GM18870 (cell line): Measurements from ENCODE around the gene TBC1D21.

Experiments used
- ATAC-seq: cut with Tn5 transposase; IDR thresholded peaks from one replicate; pipeline ENCODE4 v1.9.1; 2021; ENCODE audit warnings: moderate library complexity; ENCODE audit not compliant: unreplicated experiment

TBC1D21 gene

DNA sequence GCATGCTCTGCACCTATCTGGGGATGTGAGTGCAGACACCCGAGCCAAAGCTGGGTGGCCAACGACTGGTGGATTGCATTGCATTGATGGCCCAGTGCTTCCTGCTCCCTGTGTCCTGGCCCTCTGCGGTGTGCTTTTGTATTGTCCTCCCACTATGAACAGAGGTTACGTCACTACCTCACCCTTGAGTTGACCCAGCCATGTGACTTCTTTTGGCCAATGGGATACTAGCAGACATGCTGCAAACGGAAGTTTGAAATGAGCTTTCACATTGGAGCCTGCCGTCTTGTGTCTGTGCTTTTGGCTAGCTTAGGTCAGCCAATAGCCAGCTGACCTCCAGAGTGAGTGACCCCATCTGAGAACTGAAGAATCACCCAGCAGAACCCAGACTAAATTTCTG lies 15.3 kb upstream of the TBC1D21 start:
- ATAC-seq = no peak

DNA sequence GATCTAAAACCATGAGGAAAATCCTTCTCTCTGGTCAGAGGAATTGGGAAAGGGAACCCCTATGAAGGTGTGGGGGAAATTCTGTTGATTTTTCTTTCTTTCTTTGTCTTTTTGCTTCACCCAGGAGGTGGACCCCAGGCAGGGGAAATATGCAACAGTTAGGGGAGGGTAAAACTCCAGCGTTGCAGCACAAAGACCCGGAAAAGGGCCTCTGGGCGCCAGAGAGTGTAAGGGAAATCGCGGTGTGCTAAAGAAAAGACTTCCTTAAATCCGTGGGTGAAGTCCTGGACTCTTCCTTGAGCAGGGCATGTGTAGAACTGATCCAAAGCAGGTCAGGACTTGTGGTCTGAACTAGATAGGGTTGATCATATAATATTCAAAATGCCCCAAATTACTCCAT lies 11.1 kb upstream of the TBC1D21 start:
- ATAC-seq = no peak

DNA sequence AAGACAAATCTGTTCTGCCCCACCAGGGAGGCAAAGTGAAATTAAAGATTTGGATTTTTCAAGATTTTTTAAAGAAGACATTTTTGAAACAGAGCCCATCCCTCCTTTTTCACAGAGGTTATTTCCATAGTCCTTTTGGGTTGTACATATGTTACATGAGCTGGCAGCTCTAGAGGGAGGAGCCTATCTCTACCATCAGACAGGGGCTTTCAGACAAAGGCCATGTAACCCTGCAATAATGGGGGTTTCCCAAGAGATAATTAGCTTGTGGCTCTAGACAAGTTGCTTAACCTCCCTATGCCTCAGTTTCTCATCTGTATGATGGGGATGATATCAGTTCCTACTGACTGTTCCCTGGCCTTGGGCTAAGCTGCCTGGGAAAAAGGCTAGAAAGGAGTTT lies 8.0 kb upstream of the TBC1D21 start:
- no peak for ATAC-seq

DNA sequence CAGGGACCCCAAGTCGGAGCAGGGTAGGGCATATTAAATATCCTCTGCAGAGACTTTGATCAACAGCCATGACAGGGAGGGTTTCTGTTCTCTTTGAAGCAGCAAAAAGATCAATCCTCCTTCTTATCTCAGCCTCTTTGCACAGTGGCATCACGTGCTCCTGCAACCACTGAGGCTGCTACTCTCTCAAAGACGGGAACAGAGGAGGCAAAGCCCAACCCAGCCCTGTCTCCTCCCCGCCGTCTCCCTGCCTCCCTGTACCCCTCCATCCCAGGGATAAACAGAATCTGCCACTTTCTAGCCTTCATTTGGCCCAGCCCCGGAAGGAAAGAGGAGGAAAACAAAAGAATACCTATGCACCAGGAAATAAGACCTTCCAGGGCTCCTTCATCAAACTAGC lies 7.5 kb upstream of the TBC1D21 start:
- no peak for ATAC-seq

DNA sequence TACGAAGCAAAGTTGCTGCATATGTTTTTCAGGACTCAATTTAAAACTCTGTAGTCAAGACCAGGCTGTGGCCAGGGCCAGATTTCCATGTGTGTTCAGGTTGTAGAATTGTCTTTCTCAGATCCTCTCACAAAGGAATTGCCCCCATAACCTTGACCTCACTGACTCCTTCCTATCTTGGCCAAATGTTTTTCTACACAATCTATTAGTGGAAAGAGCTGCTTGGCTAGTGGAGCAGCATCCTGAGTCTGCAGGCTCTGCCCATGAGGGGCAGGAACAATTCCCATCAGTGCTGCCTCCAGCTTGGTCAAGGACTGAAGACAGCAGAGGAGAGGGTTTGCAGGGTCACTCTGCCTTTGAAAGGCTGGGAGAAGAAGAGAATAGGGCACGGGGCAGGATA lies 6.9 kb upstream of the TBC1D21 start:
- no peak for ATAC-seq

DNA sequence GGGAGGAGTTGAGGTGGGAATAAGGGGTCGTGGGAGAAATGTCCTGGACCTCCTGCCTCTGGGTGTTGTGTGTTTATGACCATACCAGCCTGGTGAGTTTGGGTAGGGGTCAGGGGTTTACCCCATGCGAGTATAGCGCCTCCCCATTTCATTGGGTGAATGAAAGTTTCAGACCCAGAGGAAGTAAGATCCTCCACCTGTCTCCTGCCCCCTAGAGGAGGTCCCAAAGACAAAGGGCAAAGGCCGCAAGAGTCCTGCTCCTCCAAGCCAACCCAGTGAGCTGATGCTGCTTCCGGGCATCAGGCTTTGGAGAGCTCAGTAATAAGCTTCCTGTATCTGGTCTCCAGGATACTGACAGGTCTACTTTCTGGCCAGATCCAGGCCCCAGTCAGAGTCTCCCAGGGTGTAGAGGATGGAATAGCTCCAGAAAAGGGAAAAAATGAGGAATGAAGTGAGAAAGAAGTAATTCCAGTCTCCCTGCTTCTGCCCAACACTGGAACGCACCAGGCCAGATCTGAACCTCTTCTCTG lies 6.4 kb upstream of the TBC1D21 start:
- ATAC-seq = no peak

DNA sequence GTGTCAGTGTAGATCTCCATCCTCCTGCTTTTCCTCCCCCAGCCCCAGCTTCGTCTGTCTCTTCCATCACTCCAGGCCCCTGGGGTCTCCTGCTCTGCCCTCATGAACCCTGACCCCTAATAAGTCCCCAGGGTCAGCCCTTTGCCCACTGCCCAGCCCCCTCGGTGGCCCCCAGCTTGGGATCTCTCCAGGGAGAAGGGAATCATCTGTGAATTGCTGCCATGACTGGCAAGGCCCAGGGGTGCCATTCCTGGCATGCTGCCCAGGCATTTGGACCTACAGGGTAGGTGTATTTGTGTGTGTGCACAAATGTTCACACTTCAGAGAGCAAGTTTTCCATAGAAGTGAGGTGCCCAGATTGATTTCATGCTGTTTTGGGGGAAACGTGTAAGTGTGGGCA lies 5.9 kb upstream of the TBC1D21 start:
- ATAC-seq = no peak

DNA sequence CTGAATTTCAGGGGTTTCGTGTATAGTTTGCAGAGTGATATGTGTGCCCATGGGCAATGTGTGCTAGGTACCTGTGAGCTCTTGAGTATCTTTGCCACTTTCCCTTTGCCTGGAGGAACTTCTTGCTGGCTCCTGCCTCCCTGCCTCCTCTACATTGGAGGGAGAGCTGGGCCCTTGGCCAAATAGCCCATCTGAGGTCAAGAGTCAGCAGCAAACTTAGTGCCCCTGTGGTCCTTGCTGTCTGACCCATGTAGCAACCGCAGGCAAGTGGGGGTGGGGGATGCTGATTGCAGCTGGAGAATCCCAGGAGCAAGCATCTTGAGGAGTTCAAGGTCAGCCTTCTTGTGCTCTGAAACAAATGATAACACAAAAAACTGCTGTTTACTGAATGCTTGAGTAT lies 5.4 kb upstream of the TBC1D21 start:
- no peak for ATAC-seq

DNA sequence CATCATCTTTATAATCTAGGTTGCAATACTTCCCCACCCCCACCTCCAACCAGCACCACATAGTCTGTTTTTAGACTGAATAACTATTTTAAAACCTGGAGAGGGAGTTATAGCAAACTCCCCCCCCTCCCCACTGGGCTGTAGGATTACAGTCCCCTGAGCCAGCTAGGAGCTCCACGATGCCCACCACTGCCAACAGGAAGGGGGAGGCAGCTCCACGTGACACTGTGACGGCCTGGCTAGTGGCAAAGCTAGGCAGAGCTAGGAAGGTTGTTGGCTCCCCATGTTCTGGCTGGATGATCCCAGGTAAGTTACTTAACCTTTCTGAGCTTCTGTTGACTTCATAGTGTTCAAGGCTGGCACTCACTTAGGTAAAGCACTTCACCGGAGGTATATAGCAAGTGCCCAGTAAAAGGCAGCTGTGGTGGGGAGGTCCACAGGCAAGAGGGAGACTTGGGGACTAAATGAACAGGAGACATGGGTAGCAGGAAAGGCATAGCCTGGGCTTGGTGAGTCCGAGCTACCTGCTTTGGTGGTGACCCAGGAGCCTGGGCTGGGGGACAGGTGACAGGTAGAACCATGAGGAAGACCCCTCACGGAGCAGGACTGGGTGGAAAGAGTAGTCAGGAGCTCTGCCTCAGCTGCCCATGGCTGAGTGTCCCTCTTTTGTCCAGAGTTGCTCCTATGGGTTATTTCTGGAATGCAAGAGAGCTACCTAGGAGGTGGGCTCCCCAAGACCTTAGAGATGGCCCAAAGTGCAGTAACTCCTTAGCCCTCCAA lies 4.0 kb upstream of the TBC1D21 start:
- no peak for ATAC-seq

DNA sequence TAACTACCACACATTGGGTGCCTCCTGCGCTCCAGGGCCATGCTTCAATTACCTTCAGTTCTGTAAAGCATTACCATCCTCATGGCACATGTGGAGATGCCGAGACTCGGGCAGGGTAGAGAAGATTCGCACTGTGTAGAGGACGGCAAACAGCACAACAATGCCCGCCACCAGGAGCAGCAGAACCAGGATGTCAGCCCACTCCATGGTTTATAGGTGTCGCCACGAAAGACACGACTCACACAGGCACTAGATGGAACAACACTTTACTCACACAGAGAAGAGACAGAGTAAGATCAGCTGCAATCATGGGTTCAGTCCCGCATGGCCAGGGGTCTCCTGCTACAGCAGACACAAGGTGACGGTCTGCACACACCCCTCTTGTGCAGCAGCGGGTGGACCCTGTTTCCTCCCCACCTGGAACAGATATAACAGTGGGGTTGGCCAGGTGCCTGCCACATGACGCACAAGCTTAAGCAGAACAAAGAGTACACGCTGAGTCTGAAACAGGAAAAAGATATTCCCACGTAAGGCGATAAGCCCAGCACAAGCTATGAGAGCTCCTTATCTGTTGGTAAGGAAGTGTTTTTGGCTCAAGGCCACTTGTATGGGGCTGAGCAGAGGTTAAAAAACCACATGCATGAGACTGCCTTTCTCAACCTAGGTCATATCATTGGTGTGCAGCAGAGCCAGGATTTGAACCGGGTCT lies 2.5 kb upstream of the TBC1D21 start:
- no peak for ATAC-seq

DNA sequence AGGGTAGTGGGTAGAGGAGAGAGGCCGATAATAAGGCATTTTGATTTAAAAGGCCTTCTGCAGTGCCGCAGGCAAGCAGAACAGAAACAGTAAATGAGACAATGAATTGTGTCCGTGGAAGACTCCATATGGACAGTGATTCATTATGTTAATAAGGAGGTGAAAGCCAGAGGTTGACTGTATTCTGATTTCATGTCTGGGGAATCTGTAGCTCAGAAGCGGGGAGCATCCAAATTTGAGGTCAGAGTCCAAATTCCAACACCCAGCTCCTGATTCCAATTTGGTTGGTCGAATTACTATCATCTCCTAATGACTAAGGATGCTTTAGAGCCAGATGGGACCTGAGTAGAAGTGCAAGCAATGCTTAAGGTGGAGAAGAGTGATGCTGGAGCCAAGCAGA lies 1.0 kb upstream of the TBC1D21 start:
- ATAC-seq = no peak

DNA sequence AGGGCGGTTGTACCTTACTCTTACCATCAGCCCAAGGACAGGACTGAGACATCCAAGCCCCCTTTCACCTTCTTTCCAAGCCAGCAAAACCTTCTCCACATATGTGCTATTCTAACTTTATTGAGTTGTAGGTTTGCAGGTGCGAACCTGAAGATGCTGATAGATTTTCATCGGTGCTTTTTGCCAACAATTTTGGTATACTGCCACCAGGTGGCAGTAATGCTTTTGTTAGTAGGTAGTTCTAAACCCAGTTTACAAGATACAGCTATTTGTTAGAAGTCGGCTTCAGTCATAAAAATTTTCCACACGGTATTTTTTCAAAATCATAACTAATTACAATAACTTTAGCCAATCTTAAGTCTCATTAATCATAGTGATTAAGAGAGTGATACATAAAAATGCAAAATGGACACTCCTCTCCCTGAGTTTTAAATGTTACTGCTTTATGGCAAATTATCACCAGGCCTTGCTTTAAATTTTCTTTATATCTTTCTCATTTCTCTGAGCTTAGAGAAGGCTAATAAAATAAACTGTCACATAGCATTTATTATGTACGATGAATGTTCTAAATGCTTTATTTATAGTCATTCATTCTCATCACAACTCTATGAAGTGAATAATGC lies 636 bp downstream of the TBC1D21 start:
- ATAC-seq = no peak

DNA sequence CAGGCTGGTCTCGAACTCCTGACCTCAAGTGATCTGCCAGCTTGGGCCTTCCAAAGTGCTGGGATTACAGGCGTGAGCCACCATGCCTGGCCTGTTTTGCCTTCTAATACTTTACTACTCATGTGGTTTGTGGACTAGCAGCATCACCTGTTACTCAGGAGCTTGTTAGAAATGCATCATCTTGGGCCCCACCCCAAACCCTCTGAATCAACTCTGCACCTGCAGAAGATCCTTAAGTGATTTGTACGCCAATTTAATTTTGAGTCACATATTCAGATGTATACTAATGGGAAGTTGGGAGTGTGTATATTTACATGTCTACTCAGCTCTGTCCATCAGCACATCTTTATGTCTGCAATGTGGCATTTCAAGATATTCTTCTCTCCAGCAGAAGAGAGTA lies 6.1 kb downstream of the TBC1D21 start:
- no peak for ATAC-seq

DNA sequence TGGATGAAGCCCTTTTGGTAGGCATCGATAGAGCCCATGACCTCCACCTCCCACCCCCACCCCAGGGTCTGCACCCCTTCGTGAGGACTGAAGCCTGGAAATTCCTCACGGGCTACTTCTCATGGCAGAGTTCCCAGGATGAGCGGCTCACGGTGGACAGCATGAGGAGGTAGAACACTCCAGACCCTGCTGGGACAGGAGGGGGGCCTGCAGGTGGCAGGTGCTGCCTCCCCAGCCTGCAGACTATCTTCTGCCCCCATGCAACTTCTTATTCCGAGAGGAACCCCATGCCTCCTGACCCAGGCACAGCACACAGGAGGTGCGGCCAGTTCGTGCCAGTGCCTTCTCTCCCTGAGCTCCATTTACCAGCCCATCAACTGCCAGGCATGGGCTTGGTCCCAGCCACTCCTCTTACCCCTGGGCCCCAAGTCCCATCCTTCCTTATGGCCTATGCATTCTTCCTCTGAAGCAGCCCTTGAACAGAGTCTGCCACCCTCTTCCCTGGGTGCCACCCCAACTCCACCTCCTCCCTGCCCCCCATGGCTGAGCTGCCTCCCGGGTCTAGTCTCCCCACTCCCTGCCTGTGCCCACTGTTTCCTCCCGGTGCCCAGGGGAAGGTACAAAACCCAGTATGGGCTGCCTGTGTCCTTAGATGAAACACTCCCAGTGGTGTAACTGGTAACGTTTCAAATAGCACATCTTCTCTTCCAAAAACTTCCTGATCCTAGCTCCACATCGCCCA lies 8.4 kb downstream of the TBC1D21 start:
- no peak for ATAC-seq

DNA sequence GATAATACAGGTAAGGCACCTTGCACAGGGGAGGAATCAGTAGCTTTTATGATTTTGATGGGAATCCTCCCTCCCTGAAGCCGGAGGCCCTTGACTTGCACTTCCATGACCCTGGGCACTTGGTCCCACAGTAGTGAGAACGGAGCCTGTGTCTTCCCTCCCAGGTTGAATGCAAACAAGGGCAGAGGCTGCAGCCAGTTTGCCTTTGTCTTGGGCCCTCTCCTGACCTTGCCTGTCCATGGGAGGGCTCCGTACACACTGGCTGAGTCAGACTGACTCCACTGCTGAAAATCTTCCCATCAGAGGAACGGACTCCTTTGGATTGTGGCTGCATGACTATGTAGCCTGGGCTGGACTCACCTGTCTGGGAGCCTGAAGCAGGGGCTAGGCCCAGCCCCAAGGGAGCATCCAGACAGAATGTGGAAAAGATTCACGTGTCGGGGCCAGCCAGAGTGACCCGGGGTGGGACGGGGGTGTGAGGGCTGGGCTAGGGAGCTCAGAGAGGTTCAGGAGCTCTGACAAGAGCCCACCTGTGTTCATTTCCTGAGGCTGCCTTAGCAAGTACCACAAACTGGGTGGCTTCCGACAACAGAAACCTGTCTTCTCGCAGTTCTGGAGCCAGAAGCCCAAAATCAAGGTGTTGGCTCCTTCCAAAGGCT lies 9.5 kb downstream of the TBC1D21 start:
- no peak for ATAC-seq

DNA sequence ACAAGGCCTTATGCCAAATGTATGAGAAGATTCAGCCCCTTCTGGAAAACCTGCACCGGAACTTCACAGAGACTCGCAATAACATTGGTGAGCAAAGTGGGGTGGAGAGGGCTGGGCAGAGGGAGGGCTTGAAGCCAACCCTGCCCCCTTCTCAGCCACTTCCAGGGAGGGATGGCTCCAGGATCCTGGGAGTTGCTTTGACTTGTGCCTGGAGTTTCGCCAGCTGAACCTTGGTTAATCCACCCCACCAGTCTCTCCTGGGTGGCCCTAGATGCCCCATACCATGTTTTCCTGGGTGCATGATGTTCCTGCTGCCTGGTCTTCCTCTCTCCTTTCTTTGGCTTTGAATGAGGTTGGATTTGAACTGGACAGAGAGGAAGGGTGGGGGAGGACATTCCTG lies 10.8 kb downstream of the TBC1D21 start:
- no peak for ATAC-seq

DNA sequence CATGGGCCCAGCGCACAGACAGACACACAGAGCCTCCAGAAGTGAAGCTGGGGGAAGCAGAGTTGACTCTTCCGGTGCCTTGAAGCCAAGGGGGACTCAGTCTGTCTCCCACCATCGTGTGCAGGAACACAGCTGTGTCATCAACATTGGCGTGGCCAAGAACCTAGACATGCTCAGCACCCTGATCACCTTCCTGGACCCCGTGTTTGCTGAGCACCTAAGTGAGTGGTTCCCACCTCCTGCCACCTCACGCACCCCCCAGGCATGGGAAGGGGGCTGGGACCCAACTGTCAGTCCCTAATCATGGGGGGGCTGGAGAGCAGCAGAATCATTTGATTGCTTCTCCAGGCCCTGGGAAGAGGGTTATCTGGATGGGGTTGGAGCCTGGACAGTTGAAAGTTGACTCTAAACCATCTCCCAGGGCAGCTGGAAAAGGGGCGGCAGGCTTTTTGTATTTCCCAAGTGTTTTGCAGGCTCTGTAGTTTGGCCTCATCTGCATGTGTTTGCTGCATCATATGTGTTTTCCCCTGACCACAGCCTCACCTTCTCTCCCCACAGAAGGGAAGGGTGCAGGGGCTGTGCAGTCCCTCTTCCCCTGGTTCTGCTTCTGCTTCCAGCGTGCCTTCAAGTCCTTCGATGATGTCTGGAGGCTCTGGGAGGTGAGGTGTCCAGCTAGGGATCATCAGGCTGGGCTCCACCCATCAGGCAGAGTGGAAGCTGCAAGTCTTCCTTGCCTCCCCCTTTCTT lies 12.8 kb downstream of the TBC1D21 start:
- no peak for ATAC-seq

DNA sequence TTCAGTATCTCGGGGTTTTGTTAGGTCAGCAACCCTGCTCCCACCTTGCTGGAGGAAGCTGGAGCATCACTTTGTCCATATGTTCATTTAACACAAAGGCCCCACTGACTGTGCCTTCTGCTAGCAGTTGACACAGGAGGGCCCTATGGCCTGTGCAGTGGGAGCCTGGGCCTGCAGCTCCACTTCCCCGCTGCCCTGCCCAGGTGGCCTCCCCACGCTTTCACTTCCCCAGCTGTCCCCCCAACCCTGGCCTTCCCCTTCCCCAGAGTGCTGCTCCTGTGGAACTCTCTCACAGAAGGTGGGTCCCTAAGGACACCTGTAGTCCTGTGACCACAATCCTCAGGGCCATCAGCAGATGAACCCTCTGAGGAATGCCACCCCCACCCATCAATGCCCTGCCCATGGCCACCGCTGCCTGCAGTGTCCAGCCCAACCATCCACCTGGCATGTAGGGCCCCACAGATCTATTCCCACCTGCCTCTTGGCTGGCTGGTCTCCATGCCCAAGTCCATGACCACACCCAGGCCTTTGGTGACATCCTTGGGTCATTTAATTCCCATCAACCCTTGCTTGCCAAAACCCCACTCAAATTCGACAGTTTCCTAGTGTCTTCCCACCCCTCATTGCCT lies 13.5 kb downstream of the TBC1D21 start:
- ATAC-seq = no peak

DNA sequence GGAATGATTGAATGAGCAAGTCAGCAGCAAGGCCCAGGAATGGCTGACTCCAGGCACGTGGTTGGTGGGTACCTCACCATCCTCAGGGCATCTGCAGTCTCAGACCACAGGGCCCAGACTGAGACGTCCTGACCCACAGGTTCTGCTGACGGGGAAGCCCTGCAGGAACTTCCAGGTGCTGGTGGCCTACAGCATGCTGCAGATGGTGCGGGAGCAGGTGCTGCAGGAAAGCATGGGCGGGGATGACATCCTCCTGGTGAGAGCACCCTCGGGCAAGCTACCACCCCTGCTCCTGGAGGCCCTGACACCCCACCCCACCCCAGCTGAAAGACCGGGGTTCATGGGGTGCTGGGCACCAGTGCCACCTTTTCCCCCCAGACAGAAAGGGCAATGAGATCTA lies 14.1 kb downstream of the TBC1D21 start:
- no peak for ATAC-seq
